HepG2 (cell line): ENCODE results near the gene DHRS4L2. TPM values are rescaled to one million over a fixed set of nuclear protein-coding genes. Genes with fewer than 3 reads are reported as not detected.

Experiments used
- CHD2 ChIP-seq: IDR thresholded peaks from 2 replicates; pipeline ENCODE4 v1.6.1; 2011; ENCODE audit warnings: low read depth, low read length, improper control_type of control experiment
- GTF3A ChIP-seq: sonication (generic); formaldehyde crosslinking; conservative IDR thresholded peaks from 2 replicates; pipeline ENCODE4 v1.4.0; 2020; ENCODE audit warnings: mild to moderate bottlenecking, missing genetic modification reagents
- HNRNPH1 ChIP-seq: fragments of 200-400 bp; formaldehyde crosslinking; optimal IDR thresholded peaks from 2 replicates; pipeline ENCODE3; 2017; ENCODE audit warnings: mild to moderate bottlenecking, low read depth, low read length
- HNRNPUL1 ChIP-seq: fragments of 200-400 bp; formaldehyde crosslinking; IDR thresholded peaks from 2 replicates; pipeline ENCODE4 v1.6.1; 2017; ENCODE audit warnings: low read depth, mild to moderate bottlenecking, low read length, moderate library complexity
- KLF13 ChIP-seq: sonication (generic); formaldehyde crosslinking; IDR thresholded peaks from 2 replicates; pipeline ENCODE4 v1.4.0; 2020; ENCODE audit warnings: mild to moderate bottlenecking, missing genetic modification reagents
- MAZ ChIP-seq, 2 experiments: sonication (generic) in 1 of 2; formaldehyde crosslinking in 1 of 2; IDR thresholded peaks; 2 replicates each; pipeline versions ENCODE4 v1.5.0 to v1.6.1; 2012 to 2020; ENCODE audit warnings: low read depth in 2 of 2, mild to moderate bottlenecking in 2 of 2, borderline replicate concordance in 1 of 2, improper control_type of control experiment in 1 of 2, low read length in 1 of 2, missing genetic modification reagents in 1 of 2, moderate library complexity in 1 of 2
- MTF1 ChIP-seq: sonication (generic); formaldehyde crosslinking; IDR thresholded peaks from 2 replicates; pipeline ENCODE4 v1.5.0; 2020; ENCODE audit warnings: missing genetic modification reagents
- PAF1 ChIP-seq: IDR thresholded peaks from 2 replicates; pipeline ENCODE4 v1.6.1; 2016; ENCODE audit warnings: missing genetic modification reagents, missing compliant biosample characterization
- SIX4 ChIP-seq: sonication (generic); formaldehyde crosslinking; IDR thresholded peaks from 2 replicates; pipeline ENCODE4 v1.4.0; 2020; ENCODE audit warnings: missing genetic modification reagents
- SP1 ChIP-seq, 2 experiments: fragments of 450-650 bp in 1 of 2; sonication (generic) in 1 of 2; formaldehyde crosslinking in 1 of 2; IDR thresholded peaks; 2 replicates each; pipeline versions ENCODE4 v1.4.0 to v1.6.1; 2016 to 2020; ENCODE audit warnings: missing genetic modification reagents in 1 of 2
- SRF ChIP-seq: IDR thresholded peaks from 2 replicates; pipeline ENCODE4 v1.6.1; 2011; ENCODE audit warnings: mild to moderate bottlenecking, low read depth, low read length, moderate library complexity
- STAG1 ChIP-seq: sonication (generic); formaldehyde crosslinking; IDR thresholded peaks from 2 replicates; pipeline ENCODE4 v1.4.0; 2020; ENCODE audit warnings: missing genetic modification reagents
- SYNCRIP ChIP-seq: fragments of 200-400 bp; formaldehyde crosslinking; IDR thresholded peaks from 2 replicates; pipeline ENCODE4 v1.6.1; 2018; ENCODE audit warnings: mild to moderate bottlenecking, low read depth, low read length; ENCODE audit not compliant: insufficient read depth
- TBX3 ChIP-seq: fragments of 450-650 bp; IDR thresholded peaks from 2 replicates; pipeline ENCODE4 v1.6.1; 2017; ENCODE audit warnings: antibody characterized with exemption, mild to moderate bottlenecking, inconsistent platforms, borderline replicate concordance
- TEAD2 ChIP-seq: sonication (generic); formaldehyde crosslinking; IDR thresholded peaks from 2 replicates; pipeline ENCODE4 v1.9.0; 2021; ENCODE audit warnings: missing genetic modification reagents
- TRIM24 ChIP-seq: sonication (generic); formaldehyde crosslinking; IDR thresholded peaks from 2 replicates; pipeline ENCODE4 v1.8.0; 2022; ENCODE audit warnings: mild to moderate bottlenecking, missing genetic modification reagents
- ZMYM3 ChIP-seq: sonication (generic); formaldehyde crosslinking; IDR thresholded peaks from 2 replicates; pipeline ENCODE4 v1.5.1; 2020; ENCODE audit warnings: mild to moderate bottlenecking, missing genetic modification reagents
- ZNF24 ChIP-seq: fragments of 450-650 bp; IDR thresholded peaks from 2 replicates; pipeline ENCODE4 v1.6.1; 2017; ENCODE audit warnings: antibody characterized with exemption, mild to moderate bottlenecking
- ZNF33A ChIP-seq: sonication (generic); formaldehyde crosslinking; IDR thresholded peaks from 2 replicates; pipeline ENCODE4 v1.5.1; 2020; ENCODE audit warnings: missing genetic modification reagents, mild to moderate bottlenecking, moderate library complexity, borderline replicate concordance
- ZNF530 ChIP-seq: sonication (generic); formaldehyde crosslinking; IDR thresholded peaks from 2 replicates; pipeline ENCODE4 v1.5.0; 2020; ENCODE audit warnings: low read depth, mild to moderate bottlenecking, missing genetic modification reagents
- ZNF746 ChIP-seq: sonication (generic); formaldehyde crosslinking; IDR thresholded peaks from 2 replicates; pipeline ENCODE4 v1.8.0; 2022; ENCODE audit warnings: mild to moderate bottlenecking, missing genetic modification reagents
- ZNF781 ChIP-seq: sonication (generic); formaldehyde crosslinking; IDR thresholded peaks from 2 replicates; pipeline ENCODE4 v1.5.1; 2020; ENCODE audit warnings: borderline replicate concordance, mild to moderate bottlenecking, missing genetic modification reagents; ENCODE audit errors: not compliant biosample characterization
- polyA plus RNA-seq, 8 experiments: library from polyadenylated mRNA; depleted of rRNA in 3 of 8; stranded (reverse) in 7 of 8; unstranded in 1 of 8; fragments of >200 nt; fragmentation: Illumina TruSeq in 4 of 8; extraction: Trizol in 4 of 8; gene quantifications; 2 replicates each; pipeline versions ENCODE4 v1.2.1 to v1.2.3, GENCODE V29; 2011 to 2016; ENCODE audit warnings: low read depth in 4 of 8, missing spikeins in 1 of 8, mixed read lengths in 1 of 8; ENCODE audit not compliant: insufficient read depth in 1 of 8
- total RNA-seq, 5 experiments: library from RNA; depleted of rRNA; stranded (reverse); fragments of >200 nt; fragmentation: Illumina TruSeq; extraction: Trizol; gene quantifications; 2 replicates each; pipeline ENCODE4 v1.2.3, GENCODE V29; 2016; ENCODE audit warnings: low read depth in 1 of 5
- TF ChIP-seq, protein P1 (sequence below): sonication (generic); formaldehyde crosslinking; IDR thresholded peaks from 2 replicates; pipeline ENCODE4 v1.4.0; 2020; ENCODE audit warnings: missing genetic modification reagents
- TF ChIP-seq, protein P2 (sequence below): sonication (generic); formaldehyde crosslinking; IDR thresholded peaks from 2 replicates; pipeline ENCODE4 v1.8.0; 2022; ENCODE audit warnings: mild to moderate bottlenecking, missing genetic modification reagents, moderate library complexity
- TF ChIP-seq, protein P3 (sequence below): IDR thresholded peaks from 2 replicates; pipeline ENCODE4 v1.6.1; 2016; ENCODE audit warnings: low read depth

Gene DHRS4L2
- total and polyA plus RNA-seq, 2 of the 13 experiments (the other 11 are each of a cell fraction or from before 2014, with no cell fraction given), result 24.7 to 38.2 TPM

DNA sequence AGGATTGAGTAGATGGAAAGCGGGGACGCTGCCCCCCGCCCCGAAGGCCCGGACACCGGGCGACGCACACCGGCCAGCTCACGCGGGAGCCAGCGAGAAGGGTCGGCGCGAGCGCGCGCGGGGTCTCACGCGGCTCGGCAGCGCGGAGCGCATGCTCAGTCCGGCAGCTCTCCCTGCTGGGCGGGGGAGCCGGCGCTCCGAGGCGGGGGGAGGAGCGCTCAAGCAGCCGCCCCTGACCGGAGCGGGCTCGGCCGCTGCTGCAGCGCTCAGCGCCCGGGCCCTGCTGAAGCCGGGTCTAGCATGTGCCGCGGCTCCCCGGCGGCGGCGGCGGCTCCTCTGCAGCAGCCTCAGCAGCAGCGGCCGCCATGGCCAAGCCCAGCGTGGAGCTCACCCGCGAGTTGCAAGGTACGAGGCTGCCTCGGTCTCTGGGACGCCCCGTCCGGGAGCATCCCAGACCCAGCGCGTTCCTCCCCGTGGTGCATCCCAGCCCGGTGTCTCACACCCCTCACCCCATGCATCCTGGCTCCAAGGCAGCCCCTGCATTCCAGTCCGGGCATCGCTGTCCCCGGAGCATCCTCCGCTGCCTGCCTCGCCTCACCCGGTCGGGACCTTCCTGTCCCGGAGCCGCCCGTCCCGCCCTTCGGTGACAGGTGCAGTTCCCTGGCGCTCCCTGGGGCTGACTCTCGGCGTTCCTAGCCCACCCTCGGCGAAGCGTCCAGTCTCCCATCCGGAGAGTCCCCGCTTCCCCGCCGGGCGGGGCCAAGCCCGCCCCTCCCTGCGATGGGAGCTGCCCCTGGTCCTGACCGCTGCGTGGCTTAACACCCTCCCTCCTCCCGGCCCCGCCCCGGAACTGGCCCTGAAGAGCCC is 63.3 kb downstream of the DHRS4L2 start, which contains the start of gene CARMIL3 (continued):
- TF ChIP-seq TBX3, result no peak
- TF ChIP-seq HNRNPH1, result no peak
- TF ChIP-seq ZMYM3 (CRISPR knock-in tag), result no peak
- no peak for TF ChIP-seq SP1 (IDR thresholded peaks at IDR 0.05)
- TF ChIP-seq SP1 (CRISPR knock-in tag; IDR thresholded peaks at IDR 0.05), result peak; percentile 87
- TF ChIP-seq, protein P1, sequence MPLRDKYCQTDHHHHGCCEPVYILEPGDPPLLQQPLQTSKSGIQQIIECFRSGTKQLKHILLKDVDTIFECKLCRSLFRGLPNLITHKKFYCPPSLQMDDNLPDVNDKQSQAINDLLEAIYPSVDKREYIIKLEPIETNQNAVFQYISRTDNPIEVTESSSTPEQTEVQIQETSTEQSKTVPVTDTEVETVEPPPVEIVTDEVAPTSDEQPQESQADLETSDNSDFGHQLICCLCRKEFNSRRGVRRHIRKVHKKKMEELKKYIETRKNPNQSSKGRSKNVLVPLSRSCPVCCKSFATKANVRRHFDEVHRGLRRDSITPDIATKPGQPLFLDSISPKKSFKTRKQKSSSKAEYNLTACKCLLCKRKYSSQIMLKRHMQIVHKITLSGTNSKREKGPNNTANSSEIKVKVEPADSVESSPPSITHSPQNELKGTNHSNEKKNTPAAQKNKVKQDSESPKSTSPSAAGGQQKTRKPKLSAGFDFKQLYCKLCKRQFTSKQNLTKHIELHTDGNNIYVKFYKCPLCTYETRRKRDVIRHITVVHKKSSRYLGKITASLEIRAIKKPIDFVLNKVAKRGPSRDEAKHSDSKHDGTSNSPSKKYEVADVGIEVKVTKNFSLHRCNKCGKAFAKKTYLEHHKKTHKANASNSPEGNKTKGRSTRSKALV, result no peak
- TF ChIP-seq MTF1 (CRISPR knock-in tag), result no peak
- TF ChIP-seq ZNF746 (CRISPR knock-in tag), result peak; percentile 72
- TF ChIP-seq KLF13 (CRISPR knock-in tag), result peak; percentile 13
- TF ChIP-seq SIX4 (CRISPR knock-in tag), result peak; percentile 69
- TF ChIP-seq STAG1, result peak; percentile 14; the same call in 1 of the 2 replicates
- TF ChIP-seq TRIM24 (CRISPR knock-in tag), result no peak
- TF ChIP-seq TEAD2, result peak; percentile 56
- TF ChIP-seq ZNF33A, result no peak
- no peak for TF ChIP-seq PAF1 (CRISPR knock-in tag)
- no peak for TF ChIP-seq SRF
- peak; percentile 79 for TF ChIP-seq CHD2
- TF ChIP-seq, protein P2, sequence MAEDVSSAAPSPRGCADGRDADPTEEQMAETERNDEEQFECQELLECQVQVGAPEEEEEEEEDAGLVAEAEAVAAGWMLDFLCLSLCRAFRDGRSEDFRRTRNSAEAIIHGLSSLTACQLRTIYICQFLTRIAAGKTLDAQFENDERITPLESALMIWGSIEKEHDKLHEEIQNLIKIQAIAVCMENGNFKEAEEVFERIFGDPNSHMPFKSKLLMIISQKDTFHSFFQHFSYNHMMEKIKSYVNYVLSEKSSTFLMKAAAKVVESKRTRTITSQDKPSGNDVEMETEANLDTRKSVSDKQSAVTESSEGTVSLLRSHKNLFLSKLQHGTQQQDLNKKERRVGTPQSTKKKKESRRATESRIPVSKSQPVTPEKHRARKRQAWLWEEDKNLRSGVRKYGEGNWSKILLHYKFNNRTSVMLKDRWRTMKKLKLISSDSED (CRISPR knock-in tag), result peak; percentile 86
- TF ChIP-seq ZNF24, result no peak
- TF ChIP-seq ZNF530 (CRISPR knock-in tag), result 0 out of 2 replicates have a peak, but pooled peaks have one; percentile 28
- TF ChIP-seq, protein P3, sequence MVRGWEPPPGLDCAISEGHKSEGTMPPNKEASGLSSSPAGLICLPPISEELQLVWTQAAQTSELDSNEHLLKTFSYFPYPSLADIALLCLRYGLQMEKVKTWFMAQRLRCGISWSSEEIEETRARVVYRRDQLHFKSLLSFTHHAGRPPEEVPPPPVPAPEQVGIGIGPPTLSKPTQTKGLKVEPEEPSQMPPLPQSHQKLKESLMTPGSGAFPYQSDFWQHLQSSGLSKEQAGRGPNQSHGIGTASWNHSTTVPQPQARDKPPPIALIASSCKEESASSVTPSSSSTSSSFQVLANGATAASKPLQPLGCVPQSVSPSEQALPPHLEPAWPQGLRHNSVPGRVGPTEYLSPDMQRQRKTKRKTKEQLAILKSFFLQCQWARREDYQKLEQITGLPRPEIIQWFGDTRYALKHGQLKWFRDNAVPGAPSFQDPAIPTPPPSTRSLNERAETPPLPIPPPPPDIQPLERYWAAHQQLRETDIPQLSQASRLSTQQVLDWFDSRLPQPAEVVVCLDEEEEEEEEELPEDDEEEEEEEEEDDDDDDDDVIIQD, result peak; percentile 59; the same call in 1 of the 2 replicates
- peak; percentile 76 for TF ChIP-seq ZNF781 (CRISPR knock-in tag)
- TF ChIP-seq SYNCRIP, result no peak
- 0 out of 2 replicates have a peak, but pooled peaks have one; percentile 69 for TF ChIP-seq GTF3A (CRISPR knock-in tag)
- TF ChIP-seq HNRNPUL1, result no peak
- TF ChIP-seq MAZ (IDR thresholded peaks at IDR 0.05; ENCODE audit: borderline replicate concordance, low read depth, low read length), result peak; percentile 63
- peak; percentile 93; the same call in 1 of the 2 replicates for TF ChIP-seq MAZ (CRISPR knock-in tag; IDR thresholded peaks at IDR 0.05; ENCODE audit: low read depth)
